Adrenal gland (tissue), 19 donors: ENCODE measurements around the gene CEP295NL. TPM values are rescaled to one million over a fixed set of nuclear protein-coding genes. Genes with fewer than 3 reads are reported as not detected.

ENCODE experiments used
- DNase-seq, 7 donors: peaks; one replicate each; pipeline ENCODE4 v3.0.0-alpha.2; 2019 to 2020
- H3K27ac ChIP-seq, 5 donors: fragments of 200-600 bp; sonication (generic) in 4 of 5; 1 replicate in 3 of 5; 2 replicates in 2 of 5; pipeline versions ENCODE4 v1.5.1 to v1.8.0; 2016 to 2020; ENCODE audit warnings: mild to moderate bottlenecking in 1 of 5
- H3K27me3 ChIP-seq: fragments of 200-600 bp; 2 replicates; pipeline ENCODE4 v1.8.0; 2021
- H3K36me3 ChIP-seq, 2 donors: fragments of 200-600 bp; replicated peaks in 1 of 2; 1 replicate in 1 of 2; 2 replicates in 1 of 2; pipeline versions ENCODE4 v1.5.1 to v1.8.0; 2018 to 2022
- H3K4me1 ChIP-seq, 2 donors: fragments of 200-600 bp; replicated peaks in 1 of 2; 1 replicate in 1 of 2; 2 replicates in 1 of 2; pipeline versions ENCODE4 v1.5.1 to v1.8.0; 2018 to 2021
- H3K4me3 ChIP-seq, 4 donors: fragments of 200-600 bp; sonication (generic) in 3 of 4; one replicate each; pipeline ENCODE4 v1.5.1; 2016 to 2018
- H3K9me3 ChIP-seq, 3 donors: fragments of 200-600 bp; sonication (generic) in 1 of 3; replicated peaks in 1 of 3; 1 replicate in 2 of 3; 2 replicates in 1 of 3; pipeline versions ENCODE4 v1.5.1 to v1.8.0; 2016 to 2021
- POLR2A ChIP-seq, 2 donors: fragments of 450-650 bp; IDR thresholded peaks; one replicate each; pipeline ENCODE4 v1.6.1; 2017; ENCODE audit warnings: antibody characterized with exemption in 2 of 2, mild to moderate bottlenecking in 2 of 2, moderate library complexity in 1 of 2
- WGBS, 4 donors: extraction: QIAGEN DNeasy Blood & Tissue Kit in 2 of 4; methylation state at CpG; one replicate each; pipeline versions ENCODE4 v1.1.5 to v1.1.7; 2013 to 2017; 5-methylcytosine and 5-hydroxymethylcytosine counted together
- intact Hi-C, 2 donors: fragments of 100-400 bp; cut with DNase I; formaldehyde crosslinking; loops; one replicate each; pipeline versions ENCODE4 v1.14.1 to v1.15.0; 2022 to 2023
- long read RNA-seq, 10 donors: library from polyadenylated mRNA in 3 of 10; unstranded in 2 of 10; stranded (forward) in 1 of 10; transcript quantifications; one replicate each; pipeline ENCODE4 v2.0.0 and lab custom pipeline, GENCODE V29; 2021 to 2026
- polyA plus RNA-seq, 3 donors: library from polyadenylated mRNA; stranded (reverse); fragments of 200-250 nt in 2 of 3; fragments of 350-450 nt in 1 of 3; fragmentation: Illumina TruSeq in 1 of 3; extraction: RNeasy Lipid Tissue Mini Kit (QIAGEN cat#74804) in 1 of 3; gene quantifications; one replicate each; pipeline ENCODE4 v1.2.3, GENCODE V29; 2013 to 2014
- total RNA-seq, 9 donors: library from RNA; depleted of rRNA in 4 of 9; stranded (reverse); fragments of >200 nt in 4 of 9; fragments of 120-200 nt in 1 of 9; fragmentation: NEBNext Ultra II Directional in 1 of 9; extraction: Animal tissue kit (Norgen Biotek cat#: 25700) in 1 of 9; gene quantifications; one replicate each; pipeline versions ENCODE4 v1.1.0 to v1.2.4, GENCODE V29; 2013 to 2023
- TF ChIP-seq, protein P1 (sequence below), 6 experiments: fragments of 450-650 bp in 4 of 6; fragments of 200-600 bp in 2 of 6; sonication (generic) in 1 of 6; IDR thresholded peaks; 1 replicate in 5 of 6; 2 replicates in 1 of 6; pipeline versions ENCODE4 v1.5.1 to v1.8.0; 2016 to 2021; ENCODE audit warnings: antibody characterized with exemption in 6 of 6, mild to moderate bottlenecking in 2 of 6, moderate library complexity in 1 of 6
- donor health status: healthy with polysubstance abuse.
- donor health status: Bipolar disorder and iron deficiency.
- donor health status: DM: yes; HTN: yes; CAD: no.
- donor health status: DM: no; HTN: no; CAD: no.
- donor health status: DM: no; HTN: no; CAD: no.
- donor health status: DM: yes; HTN: yes; CAD: no.

CEP295NL gene
- total RNA-seq (1 to 10 TPM in 5 of 9 donors, under 1 TPM in 4; 0.18 to 5.1 (median 1.1) TPM), polyA plus RNA-seq (1 to 10 TPM in 1 of 3 donors, under 1 TPM in 2; 0.07 to 3.7 (median 0.13) TPM)
- long read RNA-seq, donor 1: 0 reads
- long read RNA-seq, donor 2: 0 reads
- long read RNA-seq, donor 3: 0 reads
- long read RNA-seq, donor 4, partial matches to known transcripts: 0 of 1 reads
- long read RNA-seq, donor 4, other reads (novel, unspliced or antisense): 1 of 1 reads
- long read RNA-seq, donor 5, partial matches to known transcripts: 0 of 1 reads
- long read RNA-seq, donor 5, other reads (novel, unspliced or antisense): 1 of 1 reads
- long read RNA-seq, donor 6, partial matches to known transcripts: 0 of 1 reads
- long read RNA-seq, donor 6, other reads (novel, unspliced or antisense): 1 of 1 reads
- long read RNA-seq, donor 7: 0 reads
- long read RNA-seq, donor 8: 0 reads
- long read RNA-seq, donor 9: 0 reads
- long read RNA-seq, donor 10: 0 reads

DNA sequence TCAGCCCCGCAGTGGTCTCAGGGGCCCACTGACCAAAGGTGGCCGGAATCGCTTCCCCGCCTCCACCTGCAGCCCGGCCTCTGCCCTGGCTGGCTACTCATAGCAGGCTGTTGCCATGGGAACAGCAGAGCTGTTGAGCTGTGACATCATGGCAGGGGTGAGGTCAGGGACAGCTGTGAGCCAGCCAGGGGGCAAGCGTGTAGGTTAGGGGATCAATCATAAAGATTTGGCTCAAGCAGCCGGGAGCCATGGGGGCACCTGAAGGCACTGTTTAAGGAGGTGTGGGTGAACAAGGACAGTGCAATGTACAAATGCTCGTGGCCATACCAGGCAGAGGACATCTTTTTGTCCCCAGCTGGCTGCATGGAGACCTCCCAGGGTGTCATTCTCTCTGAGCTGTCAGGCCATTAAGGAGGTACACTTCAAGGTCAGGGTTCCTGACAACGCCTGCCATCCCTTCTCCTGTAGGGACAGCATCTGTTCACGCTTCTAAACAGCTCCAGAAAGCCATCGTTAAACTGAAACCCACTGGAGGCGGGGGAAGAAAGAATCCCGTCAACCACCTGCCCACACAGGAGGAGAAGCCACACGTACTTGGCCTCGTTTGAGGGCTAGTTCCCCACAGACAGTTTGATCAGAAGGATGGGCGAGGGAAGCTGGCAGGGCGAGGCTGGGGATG is at the start of gene CEP295NL:
Gene CEP295NL, minus strand, starts transcription at position 101 of the 679 bp plus-strand sequence. CDS start 1,373 bp downstream, outside the sequence.
- 58 to 71% (median 68%) methylated on average over 12 to 17 of the region's 17 CpGs for WGBS, 4 donors
- peak; percentile 77 to 88 (median 80) for DNase-seq
- H3K4me3 ChIP-seq: no peak within 1 kb of the TSS
- peaks cover 9 to 19% of the 10 kb centered on the region in 2 donors for H3K4me1 ChIP-seq
- no peak for TF ChIP-seq POLR2A (IDR thresholded peaks at IDR 0.05)
- TF ChIP-seq, protein P1, sequence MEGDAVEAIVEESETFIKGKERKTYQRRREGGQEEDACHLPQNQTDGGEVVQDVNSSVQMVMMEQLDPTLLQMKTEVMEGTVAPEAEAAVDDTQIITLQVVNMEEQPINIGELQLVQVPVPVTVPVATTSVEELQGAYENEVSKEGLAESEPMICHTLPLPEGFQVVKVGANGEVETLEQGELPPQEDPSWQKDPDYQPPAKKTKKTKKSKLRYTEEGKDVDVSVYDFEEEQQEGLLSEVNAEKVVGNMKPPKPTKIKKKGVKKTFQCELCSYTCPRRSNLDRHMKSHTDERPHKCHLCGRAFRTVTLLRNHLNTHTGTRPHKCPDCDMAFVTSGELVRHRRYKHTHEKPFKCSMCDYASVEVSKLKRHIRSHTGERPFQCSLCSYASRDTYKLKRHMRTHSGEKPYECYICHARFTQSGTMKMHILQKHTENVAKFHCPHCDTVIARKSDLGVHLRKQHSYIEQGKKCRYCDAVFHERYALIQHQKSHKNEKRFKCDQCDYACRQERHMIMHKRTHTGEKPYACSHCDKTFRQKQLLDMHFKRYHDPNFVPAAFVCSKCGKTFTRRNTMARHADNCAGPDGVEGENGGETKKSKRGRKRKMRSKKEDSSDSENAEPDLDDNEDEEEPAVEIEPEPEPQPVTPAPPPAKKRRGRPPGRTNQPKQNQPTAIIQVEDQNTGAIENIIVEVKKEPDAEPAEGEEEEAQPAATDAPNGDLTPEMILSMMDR (IDR thresholded peaks at IDR 0.05): no peak
- H3K27ac ChIP-seq: peak within 1 kb of the TSS in 2 of 5 donors; percentile 38 to 67
- intact Hi-C loops: no loop called here
- H3K9me3 ChIP-seq: no peaks in the 10 kb centered on the region
- H3K36me3 ChIP-seq: peaks cover 0 to 9% of the 10 kb centered on the region in 2 donors
- no peaks in the 10 kb centered on the region for H3K27me3 ChIP-seq

GRCh38 chr17:78952706-78953105 is 49.7 kb upstream of the CEP295NL start:
- Histone ChIP-seq H3K27me3 (no peaks in the 10 kb centered on the region), H3K4me3 (no peak overlapping the region), H3K27ac (no peak overlapping the region), H3K4me1 (peaks cover 2 to 3% of the 10 kb centered on the region in 2 donors), H3K36me3 (no peaks in the 10 kb centered on the region), H3K9me3 (peaks cover 0 to 16% (median 0%) of the 10 kb centered on the region in 3 donors)
- TF ChIP-seq POLR2A (IDR thresholded peaks at IDR 0.05): no peak
- TF ChIP-seq, protein P1 (IDR thresholded peaks at IDR 0.05): no peak
- DNase-seq: no peak
- 78 to 100% (median 92%) methylated on average over 4 to 10 of the region's 10 CpGs for WGBS, 4 donors
- intact Hi-C loops: no loop called here

DNA sequence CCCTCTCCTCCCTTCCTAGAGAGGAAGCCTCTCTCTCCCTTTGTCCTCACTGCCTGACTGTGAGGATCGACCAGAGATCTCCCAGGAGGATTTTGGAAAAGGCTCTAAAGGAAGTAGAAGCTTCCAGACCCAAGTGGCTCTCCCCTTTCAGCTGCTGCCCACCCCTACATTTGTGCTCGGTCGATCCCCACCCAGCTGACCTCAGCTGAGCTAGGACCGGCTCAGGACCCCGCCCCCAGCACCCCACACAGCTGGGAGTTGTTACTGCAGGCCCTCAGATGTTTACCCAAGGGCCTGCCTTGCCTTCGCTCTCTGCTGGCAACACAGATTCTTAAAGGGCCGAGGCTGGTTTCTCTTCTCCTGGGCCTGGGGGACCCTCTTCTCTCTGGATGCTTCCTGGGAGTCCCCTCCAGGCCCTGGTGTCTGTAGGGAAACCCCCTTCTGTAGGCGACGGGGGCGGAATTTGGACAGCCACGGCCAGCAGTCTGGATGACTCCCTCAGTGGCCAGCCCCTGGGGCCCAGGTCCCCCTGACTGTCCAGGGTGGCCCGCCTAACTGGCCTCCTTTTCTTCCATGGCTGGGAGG is 49.1 kb upstream of the CEP295NL start:
- WGBS, 4 donors: 58 to 77% (median 70%) methylated on average over 6 to 12 of the region's 12 CpGs
- Histone ChIP-seq H3K4me1 (peaks cover 9 to 10% of the 10 kb centered on the region in 2 donors), H3K4me3 (no peak overlapping the region), H3K27me3 (no peaks in the 10 kb centered on the region), H3K9me3 (peaks cover 0 to 16% (median 0%) of the 10 kb centered on the region in 3 donors), H3K36me3 (no peaks in the 10 kb centered on the region), H3K27ac (peak overlapping the region in 1 of 5 donors; percentile 36)
- TF ChIP-seq POLR2A (IDR thresholded peaks at IDR 0.05): no peak
- TF ChIP-seq, protein P1 (IDR thresholded peaks at IDR 0.05): no peak
- DNase-seq: no peak
- intact Hi-C loops: no loop called here

GRCh38 chr17:78950870-78951269 is 47.9 kb upstream of the CEP295NL start:
- Histone ChIP-seq H3K4me1 (peaks cover 15% of the 10 kb centered on the region in 2 donors), H3K36me3 (no peaks in the 10 kb centered on the region), H3K9me3 (peaks cover 0 to 16% (median 0%) of the 10 kb centered on the region in 3 donors), H3K4me3 (no peak overlapping the region), H3K27me3 (no peaks in the 10 kb centered on the region), H3K27ac (no peak overlapping the region)
- intact Hi-C loops: no loop called here
- DNase-seq: no peak
- TF ChIP-seq POLR2A (IDR thresholded peaks at IDR 0.05): no peak
- TF ChIP-seq, protein P1 (IDR thresholded peaks at IDR 0.05): no peak
- WGBS, 4 donors: 88 to 100% (median 90%) methylated on average over 2 of the region's 2 CpGs
